Endothelial cell of coronary artery (primary cell): Measurements from ENCODE around the gene BLOC1S6. TPM values are rescaled to one million over a fixed set of nuclear protein-coding genes. Genes with fewer than 3 reads are reported as not detected.

ENCODE experiments used
- total RNA-seq: library from RNA; depleted of rRNA; stranded (reverse); fragments of >200 nt; gene quantifications from 2 replicates; pipeline ENCODE4 v1.2.3, GENCODE V29; 2014

The BLOC1S6 gene
- 42.6 and 45.2 TPM in 2 replicates for total RNA-seq

DNA sequence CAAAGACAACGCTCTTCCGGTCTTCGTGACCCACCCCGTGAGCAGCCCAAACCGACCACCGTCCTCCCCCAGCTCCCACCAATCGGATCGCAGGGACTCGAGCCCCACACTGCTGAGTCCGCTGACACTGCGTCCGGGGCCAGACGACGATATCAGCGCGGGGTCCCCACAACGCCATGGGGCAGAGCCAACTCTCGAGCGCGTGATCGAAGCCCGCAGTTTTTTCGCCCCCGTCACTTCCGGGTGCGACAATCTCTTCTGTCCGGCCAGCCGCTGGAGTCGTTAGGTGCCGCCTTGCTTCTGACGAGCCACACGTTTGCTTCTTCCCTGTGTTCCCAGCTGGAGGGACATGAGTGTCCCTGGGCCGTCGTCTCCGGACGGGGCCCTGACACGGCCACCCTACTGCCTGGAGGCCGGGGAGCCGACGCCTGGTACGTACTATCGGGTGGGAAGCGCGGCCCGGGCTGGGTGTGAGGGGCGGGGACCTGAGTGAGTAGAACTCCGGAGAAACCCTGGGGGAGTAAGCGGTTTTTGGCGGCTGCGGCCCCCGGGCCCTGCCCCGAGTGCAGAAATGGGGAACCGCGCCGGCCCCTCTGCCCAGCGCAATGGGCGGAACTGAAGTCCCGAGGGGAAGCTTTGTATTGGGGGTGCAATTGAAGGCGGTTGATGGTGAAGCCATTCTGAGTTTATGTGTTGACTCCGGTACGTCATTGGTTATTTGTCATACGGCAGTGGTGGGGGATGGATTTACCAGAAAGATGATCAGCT, at the start of gene BLOC1S6:
BLOC1S6 (plus strand) TSS at position 285 of the 768 bp plus-strand sequence; CDS start at position 350, 65 bp downstream.

GRCh38 chr15:45634432-45635190, 47.4 kb downstream of the BLOC1S6 start, which contains the start of gene SQOR:
TSS of gene SQOR (plus strand) at chr15:45635029. CDS start at chr15:45658924, 23,895 bp downstream.

Other genes starting within 250 kb of the BLOC1S6 start
- gene GATM, start 208.8 kb upstream of the BLOC1S6 start, total RNA-seq: 0.28 and 0.45 TPM in 2 replicates
- gene SLC30A4, start 64.6 kb upstream of the BLOC1S6 start, total RNA-seq: 4.1 and 5.8 TPM in 2 replicates
- gene SQOR, start 47.6 kb downstream of the BLOC1S6 start, total RNA-seq: 23.6 and 46.6 TPM in 2 replicates